ENCODE data around the gene TFPT. TPM values are rescaled to one million over a fixed set of nuclear protein-coding genes. Genes with fewer than 3 reads are reported as not detected.

TFPT gene
- total and polyA plus RNA-seq, 2 of the 13 experiments (the other 11 are each of a cell fraction or from before 2014, with no cell fraction given): 8.4 to 10.7 TPM

DNA sequence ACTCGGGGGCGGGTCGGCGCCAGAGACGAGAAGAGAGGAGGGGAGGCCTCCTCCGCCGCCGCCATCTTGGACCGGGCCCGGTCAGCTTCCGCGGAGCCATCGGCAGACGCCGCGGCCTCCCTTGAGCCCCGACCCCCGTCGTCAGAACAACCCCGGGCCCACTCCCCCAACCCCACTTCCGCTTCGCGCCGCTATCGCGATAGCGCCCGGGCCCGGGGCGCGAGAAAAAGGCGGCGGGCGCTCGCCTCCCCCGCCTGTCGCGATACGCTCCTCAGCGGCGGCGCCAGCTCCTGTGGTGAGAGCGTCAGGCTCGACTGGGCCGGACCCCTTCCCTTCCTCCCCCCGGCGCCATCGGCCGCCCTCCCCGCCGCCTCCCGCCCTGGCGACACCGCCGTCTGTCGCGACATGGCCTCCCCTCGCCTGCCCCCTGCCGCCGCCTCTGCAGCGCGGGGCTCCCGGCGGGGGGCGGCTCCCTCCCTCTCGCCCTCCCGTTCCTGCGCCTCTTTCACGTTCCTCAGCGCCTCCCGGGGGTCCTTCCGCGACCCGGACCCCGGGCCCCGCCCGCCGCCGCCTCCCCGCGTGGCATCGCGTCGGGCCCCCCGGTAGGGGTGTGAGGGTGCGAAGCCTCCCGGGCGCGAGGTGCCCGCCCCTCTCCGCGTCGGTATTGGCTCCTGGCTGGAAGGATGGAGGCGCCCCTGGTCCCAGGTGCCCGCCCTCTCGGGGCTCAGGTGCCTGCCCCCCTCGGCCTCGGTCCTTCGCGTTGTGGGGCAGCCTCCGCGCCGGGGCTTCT is 22.4 kb upstream of the TFPT start, which contains the start of gene CNOT3 (continued):
- TF ChIP-seq, protein P1, sequence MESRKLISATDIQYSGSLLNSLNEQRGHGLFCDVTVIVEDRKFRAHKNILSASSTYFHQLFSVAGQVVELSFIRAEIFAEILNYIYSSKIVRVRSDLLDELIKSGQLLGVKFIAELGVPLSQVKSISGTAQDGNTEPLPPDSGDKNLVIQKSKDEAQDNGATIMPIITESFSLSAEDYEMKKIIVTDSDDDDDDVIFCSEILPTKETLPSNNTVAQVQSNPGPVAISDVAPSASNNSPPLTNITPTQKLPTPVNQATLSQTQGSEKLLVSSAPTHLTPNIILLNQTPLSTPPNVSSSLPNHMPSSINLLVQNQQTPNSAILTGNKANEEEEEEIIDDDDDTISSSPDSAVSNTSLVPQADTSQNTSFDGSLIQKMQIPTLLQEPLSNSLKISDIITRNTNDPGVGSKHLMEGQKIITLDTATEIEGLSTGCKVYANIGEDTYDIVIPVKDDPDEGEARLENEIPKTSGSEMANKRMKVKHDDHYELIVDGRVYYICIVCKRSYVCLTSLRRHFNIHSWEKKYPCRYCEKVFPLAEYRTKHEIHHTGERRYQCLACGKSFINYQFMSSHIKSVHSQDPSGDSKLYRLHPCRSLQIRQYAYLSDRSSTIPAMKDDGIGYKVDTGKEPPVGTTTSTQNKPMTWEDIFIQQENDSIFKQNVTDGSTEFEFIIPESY (CRISPR knock-in tag; IDR thresholded peaks at IDR 0.05): no peak
- TF ChIP-seq KDM1A (CRISPR knock-in tag; IDR thresholded peaks at IDR 0.05) (no peak), JUND (CRISPR knock-in tag; IDR thresholded peaks at IDR 0.05) (no peak), PHF21A (CRISPR knock-in tag; IDR thresholded peaks at IDR 0.05) (no peak), ZBTB1 (CRISPR knock-in tag; IDR thresholded peaks at IDR 0.05; ENCODE audit: borderline replicate concordance) (no peak), TEAD2 (CRISPR knock-in tag; IDR thresholded peaks at IDR 0.05) (no peak), RCOR2 (CRISPR knock-in tag; IDR thresholded peaks at IDR 0.05) (no peak), ISL2 (CRISPR knock-in tag; IDR thresholded peaks at IDR 0.05) (peak; percentile 48; the same call in 1 of the 2 replicates), ZNF569 (CRISPR knock-in tag; IDR thresholded peaks at IDR 0.05; ENCODE audit: borderline replicate concordance) (no peak), ZFAT (CRISPR knock-in tag; conservative IDR thresholded peaks at IDR 0.05) (no peak), MATR3 (CRISPR knock-in tag; IDR thresholded peaks at IDR 0.05) (no peak), EHMT2 (IDR thresholded peaks at IDR 0.05; ENCODE audit: borderline replicate concordance, low read depth, low read length) (no peak), MXD4 (CRISPR knock-in tag; IDR thresholded peaks at IDR 0.05) (no peak), KDM5A (IDR thresholded peaks at IDR 0.05; ENCODE audit: borderline replicate concordance, low read length) (no peak), TAF1 (CRISPR knock-in tag; IDR thresholded peaks at IDR 0.05) (peak; percentile 77), ATF7-NPFF (CRISPR knock-in tag; IDR thresholded peaks at IDR 0.05; ENCODE audit: low read depth) (no peak), ZNF232 (CRISPR knock-in tag; IDR thresholded peaks at IDR 0.05; ENCODE audit: borderline replicate concordance) (no peak), RBFOX2 (IDR thresholded peaks at IDR 0.05; ENCODE audit: low read depth, low read length) (peak; percentile 89), IKZF4 (CRISPR knock-in tag; IDR thresholded peaks at IDR 0.05; ENCODE audit: borderline replicate concordance, low read depth, not compliant biosample characterization) (no peak), ZNF749 (CRISPR knock-in tag; IDR thresholded peaks at IDR 0.05; ENCODE audit: borderline replicate concordance) (no peak)
- TF ChIP-seq, protein P2, sequence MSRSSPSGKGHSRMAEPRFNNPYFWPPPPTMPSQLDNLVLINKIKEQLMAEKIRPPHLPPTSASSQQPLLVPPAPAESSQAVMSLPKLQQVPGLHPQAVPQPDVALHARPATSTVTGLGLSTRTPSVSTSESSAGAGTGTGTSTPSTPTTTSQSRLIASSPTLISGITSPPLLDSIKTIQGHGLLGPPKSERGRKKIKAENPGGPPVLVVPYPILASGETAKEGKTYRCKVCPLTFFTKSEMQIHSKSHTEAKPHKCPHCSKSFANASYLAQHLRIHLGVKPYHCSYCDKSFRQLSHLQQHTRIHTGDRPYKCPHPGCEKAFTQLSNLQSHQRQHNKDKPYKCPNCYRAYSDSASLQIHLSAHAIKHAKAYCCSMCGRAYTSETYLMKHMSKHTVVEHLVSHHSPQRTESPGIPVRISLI (CRISPR knock-in tag; IDR thresholded peaks at IDR 0.05; ENCODE audit: borderline replicate concordance): no peak
- TF ChIP-seq, protein P3, sequence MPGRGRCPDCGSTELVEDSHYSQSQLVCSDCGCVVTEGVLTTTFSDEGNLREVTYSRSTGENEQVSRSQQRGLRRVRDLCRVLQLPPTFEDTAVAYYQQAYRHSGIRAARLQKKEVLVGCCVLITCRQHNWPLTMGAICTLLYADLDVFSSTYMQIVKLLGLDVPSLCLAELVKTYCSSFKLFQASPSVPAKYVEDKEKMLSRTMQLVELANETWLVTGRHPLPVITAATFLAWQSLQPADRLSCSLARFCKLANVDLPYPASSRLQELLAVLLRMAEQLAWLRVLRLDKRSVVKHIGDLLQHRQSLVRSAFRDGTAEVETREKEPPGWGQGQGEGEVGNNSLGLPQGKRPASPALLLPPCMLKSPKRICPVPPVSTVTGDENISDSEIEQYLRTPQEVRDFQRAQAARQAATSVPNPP (CRISPR knock-in tag; IDR thresholded peaks at IDR 0.05): peak; percentile 69; the same call in 1 of the 2 replicates
- TF ChIP-seq, protein P4, sequence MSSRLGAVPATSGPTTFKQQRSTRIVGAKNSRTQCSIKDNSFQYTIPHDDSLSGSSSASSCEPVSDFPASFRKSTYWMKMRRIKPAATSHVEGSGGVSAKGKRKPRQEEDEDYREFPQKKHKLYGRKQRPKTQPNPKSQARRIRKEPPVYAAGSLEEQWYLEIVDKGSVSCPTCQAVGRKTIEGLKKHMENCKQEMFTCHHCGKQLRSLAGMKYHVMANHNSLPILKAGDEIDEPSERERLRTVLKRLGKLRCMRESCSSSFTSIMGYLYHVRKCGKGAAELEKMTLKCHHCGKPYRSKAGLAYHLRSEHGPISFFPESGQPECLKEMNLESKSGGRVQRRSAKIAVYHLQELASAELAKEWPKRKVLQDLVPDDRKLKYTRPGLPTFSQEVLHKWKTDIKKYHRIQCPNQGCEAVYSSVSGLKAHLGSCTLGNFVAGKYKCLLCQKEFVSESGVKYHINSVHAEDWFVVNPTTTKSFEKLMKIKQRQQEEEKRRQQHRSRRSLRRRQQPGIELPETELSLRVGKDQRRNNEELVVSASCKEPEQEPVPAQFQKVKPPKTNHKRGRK (CRISPR knock-in tag; IDR thresholded peaks at IDR 0.05): no peak
- TF ChIP-seq, protein P5, sequence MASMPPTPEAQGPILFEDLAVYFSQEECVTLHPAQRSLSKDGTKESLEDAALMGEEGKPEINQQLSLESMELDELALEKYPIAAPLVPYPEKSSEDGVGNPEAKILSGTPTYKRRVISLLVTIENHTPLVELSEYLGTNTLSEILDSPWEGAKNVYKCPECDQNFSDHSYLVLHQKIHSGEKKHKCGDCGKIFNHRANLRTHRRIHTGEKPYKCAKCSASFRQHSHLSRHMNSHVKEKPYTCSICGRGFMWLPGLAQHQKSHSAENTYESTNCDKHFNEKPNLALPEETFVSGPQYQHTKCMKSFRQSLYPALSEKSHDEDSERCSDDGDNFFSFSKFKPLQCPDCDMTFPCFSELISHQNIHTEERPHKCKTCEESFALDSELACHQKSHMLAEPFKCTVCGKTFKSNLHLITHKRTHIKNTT (CRISPR knock-in tag; IDR thresholded peaks at IDR 0.05): no peak
